WTC11 (cell line): ENCODE results near the gene AP3D1.

Source experiments
- ATF1 ChIP-seq: sonication (generic); formaldehyde crosslinking; IDR thresholded peaks from 2 replicates; pipeline ENCODE4 v1.8.1; 2023; ENCODE audit warnings: mild to moderate bottlenecking, moderate library complexity, missing genetic modification reagents
- CTCF ChIP-seq: fragments of 200-600 bp; IDR thresholded peaks from 2 replicates; pipeline ENCODE4 v1.8.0; 2022; ENCODE audit warnings: antibody characterized with exemption
- ETV6 ChIP-seq: sonication (generic); formaldehyde crosslinking; IDR thresholded peaks from 2 replicates; pipeline ENCODE4 v1.8.1; 2022; ENCODE audit warnings: mild to moderate bottlenecking, missing genetic modification reagents
- FOXP1 ChIP-seq: sonication (generic); formaldehyde crosslinking; IDR thresholded peaks from 2 replicates; pipeline ENCODE4 v1.8.0; 2022; ENCODE audit warnings: missing genetic modification reagents, mild to moderate bottlenecking, moderate library complexity, borderline replicate concordance
- KAT7 ChIP-seq: sonication (generic); formaldehyde crosslinking; IDR thresholded peaks from 2 replicates; pipeline ENCODE4 v1.8.1; 2023; ENCODE audit warnings: missing genetic modification reagents, mild to moderate bottlenecking, borderline replicate concordance
- MAX ChIP-seq: sonication (generic); formaldehyde crosslinking; IDR thresholded peaks from 2 replicates; pipeline ENCODE4 v1.8.0; 2022; ENCODE audit warnings: mild to moderate bottlenecking, missing genetic modification reagents
- NR3C1 ChIP-seq: sonication (generic); formaldehyde crosslinking; conservative IDR thresholded peaks from 2 replicates; pipeline ENCODE4 v1.8.1; 2023; ENCODE audit warnings: low read depth, mild to moderate bottlenecking, missing genetic modification reagents
- TCF7 ChIP-seq: sonication (generic); formaldehyde crosslinking; IDR thresholded peaks from 2 replicates; pipeline ENCODE4 v1.8.0; 2022; ENCODE audit warnings: mild to moderate bottlenecking, low read depth, missing genetic modification reagents, moderate library complexity
- TEAD4 ChIP-seq: sonication (generic); formaldehyde crosslinking; IDR thresholded peaks from 2 replicates; pipeline ENCODE4 v1.8.0; 2022; ENCODE audit warnings: mild to moderate bottlenecking, missing genetic modification reagents
- ZNF138 ChIP-seq: sonication (generic); formaldehyde crosslinking; conservative IDR thresholded peaks from 2 replicates; pipeline ENCODE4 v1.8.1; 2022; ENCODE audit warnings: mild to moderate bottlenecking, moderate library complexity, missing genetic modification reagents
- TF ChIP-seq, protein P1 (sequence below): sonication (generic); formaldehyde crosslinking; conservative IDR thresholded peaks from 2 replicates; pipeline ENCODE4 v1.8.1; 2022; ENCODE audit warnings: mild to moderate bottlenecking, missing genetic modification reagents

DNA sequence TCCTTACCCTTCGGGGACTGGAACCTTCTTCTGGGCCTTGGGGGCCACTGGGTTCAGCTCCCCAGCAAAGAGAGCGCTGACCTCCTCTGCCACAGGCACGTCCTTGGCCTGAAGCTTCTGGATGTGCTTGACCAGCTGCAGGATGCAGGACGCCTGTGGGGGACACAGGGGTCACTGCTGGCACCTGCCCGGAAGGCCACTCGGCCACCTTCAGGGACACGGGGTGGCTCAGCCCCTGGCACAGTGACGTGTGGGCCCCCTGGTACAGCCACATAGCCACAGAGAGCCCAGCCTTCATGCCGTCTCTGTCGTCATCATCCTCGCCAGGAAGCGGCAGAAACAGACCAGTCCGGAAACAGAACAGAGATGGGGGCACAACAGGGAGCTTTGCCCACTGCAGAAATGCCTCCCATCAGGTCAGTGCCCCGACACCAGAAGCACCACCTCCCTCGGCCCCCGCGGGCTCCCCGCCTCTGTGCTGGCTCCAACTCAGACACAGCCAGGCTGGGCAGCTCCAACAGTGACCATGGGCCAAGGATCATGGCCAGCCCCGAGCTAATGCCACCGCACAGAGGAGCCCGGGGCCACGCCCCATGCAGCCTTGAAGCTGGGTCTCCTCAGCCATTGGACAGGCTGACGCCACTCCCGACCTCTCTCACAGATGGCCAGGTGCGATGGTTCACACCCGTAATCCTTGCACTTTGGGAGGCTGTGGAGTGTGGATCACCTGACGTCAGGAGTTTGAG lies 34.0 kb downstream of the AP3D1 start:
- TF ChIP-seq FOXP1 (CRISPR knock-in tag), result no peak
- TF ChIP-seq CTCF, result no peak
- TF ChIP-seq ATF1 (CRISPR knock-in tag), result no peak
- TF ChIP-seq MAX (CRISPR knock-in tag), result no peak
- TF ChIP-seq TEAD4 (CRISPR knock-in tag), result no peak
- TF ChIP-seq NR3C1 (CRISPR knock-in tag), result no peak
- TF ChIP-seq, protein P1, sequence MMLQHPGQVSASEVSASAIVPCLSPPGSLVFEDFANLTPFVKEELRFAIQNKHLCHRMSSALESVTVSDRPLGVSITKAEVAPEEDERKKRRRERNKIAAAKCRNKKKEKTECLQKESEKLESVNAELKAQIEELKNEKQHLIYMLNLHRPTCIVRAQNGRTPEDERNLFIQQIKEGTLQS (CRISPR knock-in tag), result no peak
- TF ChIP-seq KAT7 (CRISPR knock-in tag), result no peak
- TF ChIP-seq ETV6, result no peak
- no peak for TF ChIP-seq TCF7 (CRISPR knock-in tag)
- TF ChIP-seq ZNF138 (CRISPR knock-in tag), result no peak
